Lower lobe of right lung (tissue), 2 donors: Measurements from ENCODE around the gene SLC41A3. TPM values are rescaled to one million over a fixed set of nuclear protein-coding genes. Genes with fewer than 3 reads are reported as not detected.
"Not testable (repeated sequence)": the region's sequence is repeated elsewhere in the genome, so short reads cannot be mapped to it uniquely, and the experiment has no call there.

Experiments used
- ATAC-seq, 2 donors: fragments of 200-7000 bp; cut with Tn5 transposase; one replicate each; pipeline ENCODE4 v1.9.1; 2020 to 2022; ENCODE audit warnings: mild to moderate bottlenecking in 2 of 2, moderate library complexity in 2 of 2
- DNase-seq: peaks from one replicate; pipeline ENCODE4 v3.0.0-alpha.2; 2020
- H3K27ac ChIP-seq: fragments of 200-600 bp; one replicate; pipeline ENCODE4 v1.8.0; 2022
- H3K27me3 ChIP-seq: fragments of 200-600 bp; one replicate; pipeline ENCODE4 v1.8.0; 2022; ENCODE audit warnings: low read depth
- H3K36me3 ChIP-seq: fragments of 200-600 bp; one replicate; pipeline ENCODE4 v1.8.0; 2022; ENCODE audit warnings: mild to moderate bottlenecking
- H3K4me1 ChIP-seq: fragments of 200-600 bp; one replicate; pipeline ENCODE4 v1.8.0; 2022
- H3K4me3 ChIP-seq: fragments of 200-600 bp; one replicate; pipeline ENCODE4 v1.8.0; 2022; ENCODE audit warnings: mild to moderate bottlenecking
- H3K9me3 ChIP-seq: fragments of 200-600 bp; one replicate; pipeline ENCODE4 v1.8.0; 2022
- CTCF ChIP-seq: fragments of 200-600 bp; IDR thresholded peaks from one replicate; pipeline ENCODE4 v1.8.0; 2022; ENCODE audit warnings: antibody characterized with exemption, mild to moderate bottlenecking
- intact Hi-C: fragments of 100-400 bp; cut with DNase I; formaldehyde crosslinking; loops from one replicate; pipeline ENCODE4 v1.11.0; 2022
- total RNA-seq: library from RNA; stranded (reverse); fragmentation: NEBNext Ultra II Directional; extraction: Animal tissue kit (Norgen Biotek cat#: 25700); gene quantifications from one replicate; pipeline ENCODE4 v1.2.1, GENCODE V29; 2021
- donor health status: DM: no; HTN: yes; CAD: no; lungs with severe emphysema.

The SLC41A3 gene
- total RNA-seq, 1 donor from 2014 or later, result 36.2 TPM

- DNase-seq, result no peak
- H3K4me3 ChIP-seq, result no peak overlapping the region
- H3K27me3 ChIP-seq, result no peaks in the 10 kb centered on the region
- no peaks in the 10 kb centered on the region for H3K9me3 ChIP-seq
- TF ChIP-seq CTCF, result no peak
- no peak for ATAC-seq
- H3K36me3 ChIP-seq, result no peaks in the 10 kb centered on the region
- intact Hi-C loops, result no loop called here
- no peak overlapping the region for H3K27ac ChIP-seq
- H3K4me1 ChIP-seq, result peaks cover 2% of the 10 kb centered on the region
These were observed 6.2 kb downstream of the SLC41A3 start for GRCh38 chr3:126077754-126078153.

GRCh38 chr3:126076140-126076539 is 7.8 kb downstream of the SLC41A3 start:
- DNase-seq (no peak), ATAC-seq (no peak)
- no peak for TF ChIP-seq CTCF
- no peak overlapping the region for H3K27ac ChIP-seq
- no peaks in the 10 kb centered on the region for H3K4me1 ChIP-seq
- no peaks in the 10 kb centered on the region for H3K27me3 ChIP-seq
- intact Hi-C loops, result no loop called here
- H3K9me3 ChIP-seq, result no peaks in the 10 kb centered on the region
- H3K36me3 ChIP-seq, result no peaks in the 10 kb centered on the region
- no peak overlapping the region for H3K4me3 ChIP-seq

- DNase-seq (no peak), ATAC-seq (no peak)
- Histone ChIP-seq H3K27ac (no peak overlapping the region), H3K27me3 (no peaks in the 10 kb centered on the region), H3K36me3 (peaks cover 5% of the 10 kb centered on the region), H3K9me3 (no peaks in the 10 kb centered on the region), H3K4me1 (no peaks in the 10 kb centered on the region), H3K4me3 (no peak overlapping the region)
- no peak for TF ChIP-seq CTCF
- intact Hi-C loops, result no loop called here
These were observed 13.8 kb downstream of the SLC41A3 start for GRCh38 chr3:126070146-126070545.

- Histone ChIP-seq H3K4me3 (no peak overlapping the region), H3K36me3 (peaks cover 5% of the 10 kb centered on the region), H3K27ac (no peak overlapping the region), H3K4me1 (no peaks in the 10 kb centered on the region), H3K9me3 (no peaks in the 10 kb centered on the region), H3K27me3 (no peaks in the 10 kb centered on the region)
- no peak for ATAC-seq
- TF ChIP-seq CTCF, result no peak
- intact Hi-C loops, result no loop called here
- DNase-seq, result no peak
These were observed 16.0 kb downstream of the SLC41A3 start for GRCh38 chr3:126067959-126068358.

- H3K27ac ChIP-seq, H3K27me3 ChIP-seq, DNase-seq, H3K36me3 ChIP-seq, H3K9me3 ChIP-seq, ATAC-seq, H3K4me3 ChIP-seq, H3K4me1 ChIP-seq, intact Hi-C loops: not testable (repeated sequence)
These were observed 17.2 kb downstream of the SLC41A3 start for GRCh38 chr3:126066676-126067075.

GRCh38 chr3:126065876-126066275 is 18.0 kb downstream of the SLC41A3 start:
- no peaks in the 10 kb centered on the region for H3K27me3 ChIP-seq
- no peaks in the 10 kb centered on the region for H3K9me3 ChIP-seq
- ATAC-seq (no peak), DNase-seq (no peak)
- H3K36me3 ChIP-seq, result peaks cover 5% of the 10 kb centered on the region
- no peak for TF ChIP-seq CTCF
- intact Hi-C loops, result no loop called here
- H3K4me3 ChIP-seq, result no peak overlapping the region
- H3K27ac ChIP-seq, result no peak overlapping the region
- H3K4me1 ChIP-seq, result no peaks in the 10 kb centered on the region
